Measurements from ENCODE around the gene ZNF865. TPM values are rescaled to one million over a fixed set of nuclear protein-coding genes. Genes with fewer than 3 reads are reported as not detected.

The ZNF865 gene
- total RNA-seq, 4 donors from 2014 or later = 8.6 to 18.9 (median 14.3) TPM

DNA sequence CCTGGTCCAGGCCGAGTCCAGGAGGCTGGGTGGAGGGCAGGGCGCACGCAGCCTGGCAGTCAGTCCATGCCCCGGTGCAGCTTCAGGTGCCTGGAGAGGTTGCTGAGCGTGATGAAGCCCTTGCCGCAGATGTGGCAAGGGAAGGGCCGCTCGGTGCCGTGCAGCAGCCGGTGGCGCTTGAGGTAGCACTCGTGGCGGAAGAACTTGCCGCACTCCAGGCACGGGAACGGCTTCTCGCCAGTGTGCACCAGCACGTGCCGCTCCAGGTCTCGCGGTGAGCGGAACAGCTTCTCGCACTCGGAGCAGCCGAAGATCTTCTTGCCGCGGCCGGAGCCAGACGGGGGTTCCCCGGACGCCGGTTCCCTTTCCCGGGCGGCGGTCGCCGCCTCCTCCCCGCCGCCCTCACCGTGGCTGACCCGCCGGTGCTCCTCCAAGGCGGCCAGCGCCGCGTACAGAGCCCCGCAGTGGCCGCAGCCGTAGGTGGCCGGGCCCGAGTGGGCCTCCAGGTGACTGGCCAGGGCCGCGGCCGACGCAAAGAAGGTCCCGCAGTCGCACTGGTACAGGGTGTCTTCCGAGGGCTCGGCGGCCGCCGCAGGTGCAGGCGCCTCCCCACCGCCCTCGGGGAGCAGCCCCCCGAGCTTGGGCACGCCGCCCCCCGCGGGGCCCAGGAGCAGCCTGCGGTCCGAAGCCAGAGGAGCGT is 12.9 kb upstream of the ZNF865 start:
- TF ChIP-seq POLR2A (IDR thresholded peaks at IDR 0.05) = no peak
- TF ChIP-seq, protein P1, sequence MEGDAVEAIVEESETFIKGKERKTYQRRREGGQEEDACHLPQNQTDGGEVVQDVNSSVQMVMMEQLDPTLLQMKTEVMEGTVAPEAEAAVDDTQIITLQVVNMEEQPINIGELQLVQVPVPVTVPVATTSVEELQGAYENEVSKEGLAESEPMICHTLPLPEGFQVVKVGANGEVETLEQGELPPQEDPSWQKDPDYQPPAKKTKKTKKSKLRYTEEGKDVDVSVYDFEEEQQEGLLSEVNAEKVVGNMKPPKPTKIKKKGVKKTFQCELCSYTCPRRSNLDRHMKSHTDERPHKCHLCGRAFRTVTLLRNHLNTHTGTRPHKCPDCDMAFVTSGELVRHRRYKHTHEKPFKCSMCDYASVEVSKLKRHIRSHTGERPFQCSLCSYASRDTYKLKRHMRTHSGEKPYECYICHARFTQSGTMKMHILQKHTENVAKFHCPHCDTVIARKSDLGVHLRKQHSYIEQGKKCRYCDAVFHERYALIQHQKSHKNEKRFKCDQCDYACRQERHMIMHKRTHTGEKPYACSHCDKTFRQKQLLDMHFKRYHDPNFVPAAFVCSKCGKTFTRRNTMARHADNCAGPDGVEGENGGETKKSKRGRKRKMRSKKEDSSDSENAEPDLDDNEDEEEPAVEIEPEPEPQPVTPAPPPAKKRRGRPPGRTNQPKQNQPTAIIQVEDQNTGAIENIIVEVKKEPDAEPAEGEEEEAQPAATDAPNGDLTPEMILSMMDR (IDR thresholded peaks at IDR 0.05) = no peak
- no peak for DNase-seq
- peaks cover 0 to 37% (median 0%) of the 10 kb centered on the region in 3 donors for H3K36me3 ChIP-seq
- H3K4me3 ChIP-seq = no peak overlapping the region
- H3K4me1 ChIP-seq = peaks cover 0 to 4% (median 0%) of the 10 kb centered on the region in 4 donors
- H3K9me3 ChIP-seq = no peaks in the 10 kb centered on the region
- no peak overlapping the region for H3K27ac ChIP-seq
- no peaks in the 10 kb centered on the region for H3K27me3 ChIP-seq

DNA sequence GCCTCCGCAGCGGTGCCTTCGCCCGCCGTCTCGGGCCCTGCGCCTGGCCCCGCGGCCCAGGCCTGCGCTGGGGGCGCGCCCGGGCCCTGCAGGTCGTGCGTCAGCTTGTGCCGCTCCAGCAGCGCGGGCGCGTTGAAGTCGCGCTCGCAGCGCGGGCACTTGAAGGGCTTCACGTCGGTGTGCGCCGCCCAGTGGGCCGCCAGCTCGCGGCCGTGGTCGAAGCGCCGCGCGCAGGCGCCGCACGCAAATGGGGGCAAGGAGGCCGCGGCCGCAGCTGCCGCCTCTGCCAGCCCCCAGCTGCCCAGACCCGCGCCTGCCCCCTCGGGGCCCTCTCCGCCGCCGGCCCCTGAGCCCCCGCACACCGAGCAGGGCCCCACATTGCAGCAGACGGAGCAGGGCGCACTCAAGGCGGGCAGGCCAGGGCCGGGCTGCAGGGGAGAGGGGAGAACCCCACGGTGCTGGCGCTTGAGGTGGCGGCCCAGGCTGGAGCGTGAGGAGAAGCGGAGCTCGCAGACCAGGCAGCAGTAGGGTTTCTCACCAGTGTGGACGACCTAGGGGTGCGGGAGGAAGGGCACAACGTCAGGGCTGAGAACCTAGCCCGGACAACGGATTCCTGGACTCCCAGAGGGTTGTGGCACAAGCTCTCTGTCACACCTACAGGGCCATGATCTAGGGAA is 12.2 kb upstream of the ZNF865 start:
- Histone ChIP-seq H3K4me3 (no peak overlapping the region), H3K27me3 (no peaks in the 10 kb centered on the region), H3K27ac (no peak overlapping the region), H3K36me3 (peaks cover 0 to 39% (median 0%) of the 10 kb centered on the region in 3 donors), H3K9me3 (no peaks in the 10 kb centered on the region), H3K4me1 (no peaks in the 10 kb centered on the region)
- DNase-seq = no peak
- TF ChIP-seq, protein P1 (IDR thresholded peaks at IDR 0.05) = no peak
- TF ChIP-seq POLR2A (IDR thresholded peaks at IDR 0.05) = no peak

DNA sequence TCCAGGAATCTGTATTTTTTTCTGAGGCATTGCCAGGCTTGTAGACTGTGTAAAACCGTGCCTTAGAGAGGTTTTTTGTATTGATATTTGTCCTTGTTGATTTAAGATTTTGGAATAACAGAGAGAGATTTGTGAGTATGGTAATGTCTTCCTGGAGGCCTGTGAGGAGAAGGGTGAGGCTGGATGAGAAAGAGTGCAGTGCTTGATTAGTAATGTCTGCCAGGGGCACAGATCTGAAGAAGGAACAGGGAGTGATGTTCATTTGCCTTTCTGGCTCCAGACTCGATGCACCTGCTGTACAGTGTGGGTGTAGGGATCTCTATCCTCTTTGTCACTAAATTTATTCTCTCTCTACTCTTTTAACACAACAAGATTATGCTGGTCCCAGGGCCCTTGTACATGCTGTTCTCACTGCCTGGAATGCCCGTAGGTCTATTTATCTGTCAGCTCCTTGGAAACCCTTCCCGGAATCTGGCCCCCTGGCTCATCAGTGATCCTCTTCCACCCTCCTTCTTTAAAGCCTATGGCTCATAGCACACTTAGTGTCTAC is 10.4 kb upstream of the ZNF865 start:
- TF ChIP-seq POLR2A (IDR thresholded peaks at IDR 0.05) = no peak
- TF ChIP-seq, protein P1 (IDR thresholded peaks at IDR 0.05) = no peak
- H3K9me3 ChIP-seq = no peaks in the 10 kb centered on the region
- H3K4me3 ChIP-seq = no peak overlapping the region
- no peak for DNase-seq
- H3K27me3 ChIP-seq = no peaks in the 10 kb centered on the region
- H3K27ac ChIP-seq = no peak overlapping the region
- H3K4me1 ChIP-seq = no peaks in the 10 kb centered on the region
- H3K36me3 ChIP-seq = peaks cover 0 to 39% (median 0%) of the 10 kb centered on the region in 3 donors

DNA sequence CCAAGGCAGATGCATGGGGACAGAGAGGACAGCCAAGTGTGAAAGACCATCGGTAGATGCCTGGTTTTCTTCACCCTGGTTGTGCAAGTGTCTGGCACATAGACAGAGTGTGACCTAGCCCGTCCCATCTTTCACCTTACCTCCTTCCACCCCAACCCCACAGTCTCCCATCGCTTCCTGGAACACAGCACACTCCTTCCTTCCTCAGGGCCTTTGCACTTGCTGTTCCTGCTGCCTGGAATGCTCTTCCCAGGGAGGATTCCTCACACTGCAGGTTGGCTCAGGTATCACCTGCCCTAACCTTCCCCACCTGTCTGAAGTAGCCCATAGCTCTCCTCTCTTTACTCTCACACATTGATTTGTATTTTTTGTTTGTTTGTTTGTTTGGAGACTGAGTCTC is 9.1 kb upstream of the ZNF865 start:
- Histone ChIP-seq H3K9me3 (no peaks in the 10 kb centered on the region), H3K27ac (no peak overlapping the region), H3K36me3 (peaks cover 0 to 39% (median 0%) of the 10 kb centered on the region in 3 donors), H3K4me1 (peaks cover 0 to 7% (median 5%) of the 10 kb centered on the region in 4 donors), H3K4me3 (no peak overlapping the region), H3K27me3 (no peaks in the 10 kb centered on the region)
- DNase-seq = no peak
- no peak for TF ChIP-seq POLR2A (IDR thresholded peaks at IDR 0.05)
- TF ChIP-seq, protein P1 (IDR thresholded peaks at IDR 0.05) = no peak

DNA sequence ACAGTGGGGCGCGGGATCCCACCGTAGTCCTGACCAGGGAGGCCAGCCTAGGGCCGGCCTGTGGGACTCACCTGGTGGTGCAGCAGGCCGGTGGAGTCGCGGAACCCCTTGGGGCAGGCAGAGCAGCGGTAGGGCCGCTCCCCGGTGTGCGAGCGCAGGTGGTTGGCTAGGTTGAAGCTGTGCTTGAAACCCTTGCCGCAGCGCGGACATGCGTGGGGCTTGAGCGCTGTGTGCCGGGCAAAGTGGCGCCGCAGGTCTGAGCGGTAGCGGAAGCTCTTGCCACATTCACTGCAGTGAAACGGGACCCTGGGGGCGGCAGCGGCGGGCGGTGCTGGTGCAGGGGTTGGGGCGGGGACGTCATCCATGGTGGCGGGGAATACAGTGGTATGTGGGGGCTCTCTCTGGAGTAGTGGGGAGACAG is 7.9 kb upstream of the ZNF865 start:
- Histone ChIP-seq H3K9me3 (no peaks in the 10 kb centered on the region), H3K36me3 (peaks cover 0 to 32% (median 0%) of the 10 kb centered on the region in 3 donors), H3K27ac (no peak overlapping the region), H3K4me1 (peaks cover 0 to 14% (median 5%) of the 10 kb centered on the region in 4 donors), H3K4me3 (no peak overlapping the region), H3K27me3 (no peaks in the 10 kb centered on the region)
- DNase-seq = no peak
- TF ChIP-seq, protein P1 (IDR thresholded peaks at IDR 0.05) = no peak
- no peak for TF ChIP-seq POLR2A (IDR thresholded peaks at IDR 0.05)

Measured in Peyer's patch (tissue), 4 donors.